Neural cell (in vitro differentiated cells): Measurements from ENCODE around the gene TEKT5. TPM values are rescaled to one million over a fixed set of nuclear protein-coding genes. Genes with fewer than 3 reads are reported as not detected.

Experiments used
- H2AFZ ChIP-seq: fragments of 200-600, 300-800 bp; sonication (generic), shearing (Covaris generic); 2 replicates; pipeline ENCODE4 v1.6.0; 2014; ENCODE audit warnings: low read depth, mild to moderate bottlenecking, antibody characterized with exemption, low read length, moderate library complexity
- H3F3A ChIP-seq: fragments of 200-600 bp; shearing (Covaris generic); 2 replicates; pipeline ENCODE4 v1.6.1; 2016; ENCODE audit warnings: mild to moderate bottlenecking, moderate library complexity, mixed read lengths, antibody characterized with exemption, low read length; ENCODE audit not compliant: insufficient read depth, poor library complexity, severe bottlenecking
- H3K27ac ChIP-seq: fragments of 200-600, 300-800 bp; sonication (generic), shearing (Covaris generic); 2 replicates; pipeline ENCODE4 v1.5.1; 2014; ENCODE audit warnings: mild to moderate bottlenecking, low read length, moderate library complexity
- H3K27me3 ChIP-seq: fragments of 300-800, 200-600 bp; sonication (generic), shearing (Covaris generic); 2 replicates; pipeline ENCODE4 v1.6.0; 2014; ENCODE audit warnings: mild to moderate bottlenecking, low read depth, low read length, moderate library complexity; ENCODE audit not compliant: insufficient read depth
- H3K36me3 ChIP-seq: fragments of 300-800, 200-600 bp; sonication (generic), shearing (Covaris generic); 2 replicates; pipeline ENCODE4 v1.5.1; 2014; ENCODE audit warnings: mild to moderate bottlenecking, antibody characterized with exemption, low read length, moderate library complexity; ENCODE audit not compliant: insufficient read depth
- H3K4me2 ChIP-seq: fragments of 300-800, 200-600 bp; sonication (generic), shearing (Covaris generic); 2 replicates; pipeline ENCODE4 v1.6.0; 2014; ENCODE audit warnings: mild to moderate bottlenecking, low read length
- H3K4me3 ChIP-seq: fragments of 300-800, 200-600 bp; sonication (generic), shearing (Covaris generic); 2 replicates; pipeline ENCODE4 v1.5.1; 2014; ENCODE audit warnings: mild to moderate bottlenecking, low read length, moderate library complexity
- H3K79me2 ChIP-seq: fragments of 200-600 bp; shearing (Covaris generic); replicated peaks from 2 replicates; pipeline ENCODE4 v1.6.0; 2014; ENCODE audit warnings: mild to moderate bottlenecking, low read length, moderate library complexity; ENCODE audit not compliant: insufficient read depth
- H3K9ac ChIP-seq: fragments of 300-800, 200-600 bp; sonication (generic), shearing (Covaris generic); 2 replicates; pipeline ENCODE4 v1.6.1; 2016; ENCODE audit warnings: mild to moderate bottlenecking, low read length, mixed read lengths
- H3K9me2 ChIP-seq: fragments of 200-600 bp; shearing (Covaris generic); 2 replicates; pipeline ENCODE4 v1.6.1; 2016; ENCODE audit warnings: mild to moderate bottlenecking, low read length, mixed read lengths; ENCODE audit not compliant: insufficient read depth
- H3K9me3 ChIP-seq: fragments of 200-600, 300-800 bp; sonication (generic), shearing (Covaris generic); 2 replicates; pipeline ENCODE4 v1.6.1; 2016; ENCODE audit warnings: mild to moderate bottlenecking, mixed run types, low read length, moderate library complexity, mixed read lengths
- H4K20me1 ChIP-seq: fragments of 200-600 bp; shearing (Covaris generic); 2 replicates; pipeline ENCODE4 v1.6.1; 2016; ENCODE audit warnings: mild to moderate bottlenecking, mixed run types; ENCODE audit not compliant: insufficient read depth
- CTCF ChIP-seq: fragments of 450-650 bp; IDR thresholded peaks from 2 replicates; pipeline ENCODE4 v1.5.1; 2014; ENCODE audit warnings: antibody characterized with exemption, mild to moderate bottlenecking, moderate library complexity; ENCODE audit not compliant: poor library complexity, severe bottlenecking
- EP300 ChIP-seq: fragments of 450-650 bp; conservative IDR thresholded peaks from 2 replicates; pipeline ENCODE4 v1.6.1; 2014; ENCODE audit warnings: antibody characterized with exemption, mild to moderate bottlenecking, moderate library complexity; ENCODE audit not compliant: poor library complexity, severe bottlenecking
- EZH2 ChIP-seq: fragments of 200-600, 300-800 bp; shearing (Covaris generic), sonication (generic); IDR thresholded peaks from 2 replicates; pipeline ENCODE4 v1.6.1; 2014; ENCODE audit warnings: antibody characterized with exemption, low read length, borderline replicate concordance, mild to moderate bottlenecking; ENCODE audit not compliant: insufficient read depth, poor library complexity, severe bottlenecking
- MXI1 ChIP-seq: fragments of 450-650 bp; conservative IDR thresholded peaks from 2 replicates; pipeline ENCODE4 v1.6.1; 2014; ENCODE audit warnings: antibody characterized with exemption, mild to moderate bottlenecking; ENCODE audit not compliant: poor library complexity, severe bottlenecking
- POLR2AphosphoS5 ChIP-seq: IDR thresholded peaks from 2 replicates; pipeline ENCODE4 v1.6.1; 2012
- RAD21 ChIP-seq: fragments of 450-650 bp; conservative IDR thresholded peaks from 2 replicates; pipeline ENCODE4 v1.6.1; 2014; ENCODE audit warnings: antibody characterized with exemption, mild to moderate bottlenecking, moderate library complexity
- SMC3 ChIP-seq: fragments of 450-650 bp; conservative IDR thresholded peaks from 2 replicates; pipeline ENCODE4 v1.6.1; 2014; ENCODE audit warnings: antibody characterized with exemption, mild to moderate bottlenecking, moderate library complexity; ENCODE audit not compliant: poor library complexity
- TAF1 ChIP-seq: IDR thresholded peaks from 2 replicates; pipeline ENCODE4 v1.6.1; 2012; ENCODE audit warnings: low read depth
- polyA plus RNA-seq: library from polyadenylated mRNA; depleted of rRNA; stranded (reverse); fragments of >200 nt; gene quantifications from 2 replicates; pipeline ENCODE4 v1.2.3, GENCODE V29; 2014
- TF ChIP-seq, protein P1 (sequence below): IDR thresholded peaks from 2 replicates; pipeline ENCODE4 v1.6.1; 2012; ENCODE audit warnings: borderline replicate concordance

TEKT5 gene
- polyA plus RNA-seq, 1 donor from 2014 or later, result not detected

DNA sequence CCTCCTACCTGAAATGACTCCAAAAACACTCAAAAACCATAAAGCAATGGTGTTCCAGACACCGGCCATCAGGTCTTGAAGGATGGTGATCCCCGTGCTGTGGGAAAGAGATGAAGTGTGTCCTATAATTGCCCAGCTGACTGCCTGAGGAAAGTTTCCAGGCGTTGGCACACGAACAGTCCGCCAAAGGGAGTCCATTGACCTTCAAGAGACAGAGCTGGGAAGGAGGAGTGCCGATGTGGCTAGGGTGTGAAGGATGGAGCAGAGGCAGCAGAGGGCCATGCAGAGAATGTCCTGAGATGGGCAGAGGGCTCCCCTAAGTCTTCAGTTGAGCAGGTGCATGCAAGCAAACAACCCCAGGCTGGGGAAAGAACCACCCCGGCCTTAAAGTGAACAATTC is 37.1 kb upstream of the TEKT5 start:
- Histone ChIP-seq H3K27ac (no peak overlapping the region), H3K4me3 (no peak overlapping the region), H3F3A (no peaks in the 10 kb centered on the region), H3K27me3 (no peaks in the 10 kb centered on the region), H3K9me3 (no peaks in the 10 kb centered on the region), H3K79me2 (no peaks in the 10 kb centered on the region), H3K9me2 (no peaks in the 10 kb centered on the region), H3K36me3 (no peaks in the 10 kb centered on the region), H3K9ac (no peak overlapping the region), H3K4me2 (no peak overlapping the region), H4K20me1 (no peaks in the 10 kb centered on the region), H2AFZ (no peak overlapping the region)
- TF ChIP-seq CTCF (no peak), EP300 (no peak), TAF1 (no peak), SMC3 (no peak), EZH2 (no peak), RAD21 (no peak), POLR2AphosphoS5 (no peak), MXI1 (no peak)
- TF ChIP-seq, protein P1, sequence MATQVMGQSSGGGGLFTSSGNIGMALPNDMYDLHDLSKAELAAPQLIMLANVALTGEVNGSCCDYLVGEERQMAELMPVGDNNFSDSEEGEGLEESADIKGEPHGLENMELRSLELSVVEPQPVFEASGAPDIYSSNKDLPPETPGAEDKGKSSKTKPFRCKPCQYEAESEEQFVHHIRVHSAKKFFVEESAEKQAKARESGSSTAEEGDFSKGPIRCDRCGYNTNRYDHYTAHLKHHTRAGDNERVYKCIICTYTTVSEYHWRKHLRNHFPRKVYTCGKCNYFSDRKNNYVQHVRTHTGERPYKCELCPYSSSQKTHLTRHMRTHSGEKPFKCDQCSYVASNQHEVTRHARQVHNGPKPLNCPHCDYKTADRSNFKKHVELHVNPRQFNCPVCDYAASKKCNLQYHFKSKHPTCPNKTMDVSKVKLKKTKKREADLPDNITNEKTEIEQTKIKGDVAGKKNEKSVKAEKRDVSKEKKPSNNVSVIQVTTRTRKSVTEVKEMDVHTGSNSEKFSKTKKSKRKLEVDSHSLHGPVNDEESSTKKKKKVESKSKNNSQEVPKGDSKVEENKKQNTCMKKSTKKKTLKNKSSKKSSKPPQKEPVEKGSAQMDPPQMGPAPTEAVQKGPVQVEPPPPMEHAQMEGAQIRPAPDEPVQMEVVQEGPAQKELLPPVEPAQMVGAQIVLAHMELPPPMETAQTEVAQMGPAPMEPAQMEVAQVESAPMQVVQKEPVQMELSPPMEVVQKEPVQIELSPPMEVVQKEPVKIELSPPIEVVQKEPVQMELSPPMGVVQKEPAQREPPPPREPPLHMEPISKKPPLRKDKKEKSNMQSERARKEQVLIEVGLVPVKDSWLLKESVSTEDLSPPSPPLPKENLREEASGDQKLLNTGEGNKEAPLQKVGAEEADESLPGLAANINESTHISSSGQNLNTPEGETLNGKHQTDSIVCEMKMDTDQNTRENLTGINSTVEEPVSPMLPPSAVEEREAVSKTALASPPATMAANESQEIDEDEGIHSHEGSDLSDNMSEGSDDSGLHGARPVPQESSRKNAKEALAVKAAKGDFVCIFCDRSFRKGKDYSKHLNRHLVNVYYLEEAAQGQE, result no peak

DNA sequence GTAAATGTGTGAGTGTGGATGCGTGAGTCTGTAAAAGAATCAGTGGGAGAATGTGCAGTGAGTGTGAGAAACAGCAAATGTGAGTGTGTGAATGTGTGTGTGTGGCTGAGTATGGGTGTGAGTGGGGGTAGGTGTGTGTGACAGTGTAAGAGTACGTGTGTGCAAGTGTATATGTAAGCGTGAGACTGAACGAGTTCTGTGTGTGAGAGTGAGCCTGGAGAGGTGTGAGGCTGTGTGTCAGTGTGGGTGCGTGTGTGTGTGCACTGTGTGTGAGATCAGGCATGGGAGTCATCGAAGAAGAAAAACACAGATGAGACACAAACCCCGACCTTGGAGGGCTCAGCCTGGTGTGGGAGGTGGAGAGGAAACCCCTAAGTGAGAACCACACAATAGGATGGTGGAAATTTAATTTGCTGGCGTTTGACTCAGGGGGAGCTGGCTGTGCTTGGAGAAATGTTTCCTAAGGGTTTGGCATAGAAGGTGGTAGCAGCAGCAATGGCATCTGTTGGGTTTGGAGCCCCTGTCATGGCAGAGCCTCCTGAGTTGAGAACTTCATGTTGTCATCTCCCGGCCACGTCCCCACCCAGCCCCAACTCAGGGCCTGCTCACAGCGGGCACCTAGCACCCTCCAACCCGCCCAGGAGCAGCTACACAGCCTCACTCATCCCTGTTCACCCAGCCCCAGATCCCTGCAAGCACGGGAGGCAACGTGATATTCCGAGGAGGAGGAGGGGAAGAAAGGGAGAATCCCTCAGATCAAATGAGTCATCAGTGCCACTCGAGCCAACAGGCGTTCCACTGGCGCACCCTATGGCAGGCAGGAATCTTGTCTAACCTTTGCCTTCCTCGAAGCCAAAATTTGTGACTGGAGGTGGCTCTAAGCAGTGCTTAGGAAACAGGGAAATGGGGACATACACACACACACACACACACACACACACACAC is 34.6 kb upstream of the TEKT5 start:
- Histone ChIP-seq H3K36me3 (no peaks in the 10 kb centered on the region), H3K79me2 (no peaks in the 10 kb centered on the region), H3K4me2 (no peak overlapping the region), H3K9me3 (no peaks in the 10 kb centered on the region), H3K4me3 (no peak overlapping the region), H3F3A (no peaks in the 10 kb centered on the region), H4K20me1 (no peaks in the 10 kb centered on the region), H2AFZ (no peak overlapping the region), H3K9ac (no peak overlapping the region), H3K27me3 (no peaks in the 10 kb centered on the region), H3K9me2 (no peaks in the 10 kb centered on the region), H3K27ac (no peak overlapping the region)
- TF ChIP-seq TAF1, result no peak
- no peak for TF ChIP-seq CTCF
